ENCODE measurements around the gene TENM3. TPM values are rescaled to one million over a fixed set of nuclear protein-coding genes. Genes with fewer than 3 reads are reported as not detected.
"Not testable (repeated sequence)": the region's sequence is repeated elsewhere in the genome, so short reads cannot be mapped to it uniquely, and the experiment has no call there.

TENM3 gene
- total RNA-seq, result not detected

DNA sequence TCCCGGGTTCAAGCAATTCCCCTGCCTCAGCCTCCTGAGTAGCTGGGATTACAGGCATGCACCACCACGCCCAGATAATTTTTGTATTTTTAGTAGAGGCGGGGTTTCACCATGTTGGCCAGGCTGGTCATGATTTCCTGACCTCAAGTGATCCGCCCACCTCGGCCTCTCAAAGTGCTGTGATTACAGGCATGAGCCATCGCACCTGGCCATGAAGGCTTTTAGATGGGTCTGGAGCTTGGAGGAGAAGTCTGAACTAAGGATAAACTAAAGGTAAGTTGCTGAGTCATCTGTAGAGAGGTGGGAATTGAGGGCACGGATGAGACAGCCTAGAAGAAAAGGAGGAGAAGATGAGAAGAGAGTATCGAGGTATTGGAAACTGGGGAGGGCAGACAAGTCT, at the start of gene TENM3:
Gene TENM3 (plus strand): TSS at position 199 of the 400 bp plus-strand sequence. CDS start 80,619 bp downstream, outside the sequence.
- H3K9me3 Mint-ChIP-seq; H3K4me1 Mint-ChIP-seq (ENCODE audit: low read depth); H3K4me3 Mint-ChIP-seq; POLR2A ChIA-PET; DNase-seq; ATAC-seq; H3K27ac Mint-ChIP-seq; H3K27me3 Mint-ChIP-seq; CTCF ChIA-PET; intact Hi-C loops (cut with micrococcal nuclease); H3K36me3 Mint-ChIP-seq (ENCODE audit: low read depth): not testable (repeated sequence)

DNA sequence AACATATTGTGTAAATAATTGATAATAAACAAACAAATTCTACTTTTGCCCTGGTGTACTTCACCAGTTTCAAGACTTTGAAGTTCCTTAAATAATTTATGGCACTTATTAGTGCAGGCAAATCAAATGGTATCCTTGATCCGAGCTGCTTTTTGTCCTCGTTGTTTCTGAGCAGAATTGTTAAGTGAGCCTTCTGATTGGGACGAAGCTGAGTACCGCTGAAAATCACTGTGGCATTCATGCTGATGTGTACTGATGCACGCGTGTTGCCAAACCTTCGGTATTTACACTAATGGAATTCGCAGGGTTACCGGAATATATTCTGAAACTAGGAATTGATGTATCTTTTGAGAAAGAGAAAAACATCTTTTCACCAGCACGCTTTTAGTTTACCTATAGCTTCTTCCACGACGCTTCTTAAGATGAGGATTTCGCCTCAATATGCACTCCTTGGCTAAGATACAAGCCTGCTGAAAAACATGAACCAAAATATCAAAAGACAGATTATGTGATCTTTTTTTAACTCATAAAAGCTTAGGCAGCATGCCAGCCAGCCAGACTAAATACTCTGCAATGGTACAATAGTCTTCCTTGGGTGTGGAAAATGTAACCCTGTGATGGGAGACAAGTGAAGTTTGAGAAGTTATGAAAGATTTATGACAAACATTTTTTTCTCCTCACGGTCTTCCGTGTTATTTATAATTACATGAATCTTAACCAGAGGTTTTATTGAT, 48.9 kb upstream of the TENM3 start:
- Mint-ChIP-seq H3K36me3 (ENCODE audit: low read depth) (no peaks in the 10 kb centered on the region), H3K27me3 (peaks cover 2% of the 10 kb centered on the region), H3K9me3 (no peaks in the 10 kb centered on the region), H3K4me3 (no peak overlapping the region), H3K27ac (no peak overlapping the region), H3K4me1 (ENCODE audit: low read depth) (no peaks in the 10 kb centered on the region)
- ChIA-PET CTCF (no interaction called here), POLR2A (no interaction called here)
- intact Hi-C loops (cut with micrococcal nuclease), result no loop called here
- TF ChIP-seq, protein P1, sequence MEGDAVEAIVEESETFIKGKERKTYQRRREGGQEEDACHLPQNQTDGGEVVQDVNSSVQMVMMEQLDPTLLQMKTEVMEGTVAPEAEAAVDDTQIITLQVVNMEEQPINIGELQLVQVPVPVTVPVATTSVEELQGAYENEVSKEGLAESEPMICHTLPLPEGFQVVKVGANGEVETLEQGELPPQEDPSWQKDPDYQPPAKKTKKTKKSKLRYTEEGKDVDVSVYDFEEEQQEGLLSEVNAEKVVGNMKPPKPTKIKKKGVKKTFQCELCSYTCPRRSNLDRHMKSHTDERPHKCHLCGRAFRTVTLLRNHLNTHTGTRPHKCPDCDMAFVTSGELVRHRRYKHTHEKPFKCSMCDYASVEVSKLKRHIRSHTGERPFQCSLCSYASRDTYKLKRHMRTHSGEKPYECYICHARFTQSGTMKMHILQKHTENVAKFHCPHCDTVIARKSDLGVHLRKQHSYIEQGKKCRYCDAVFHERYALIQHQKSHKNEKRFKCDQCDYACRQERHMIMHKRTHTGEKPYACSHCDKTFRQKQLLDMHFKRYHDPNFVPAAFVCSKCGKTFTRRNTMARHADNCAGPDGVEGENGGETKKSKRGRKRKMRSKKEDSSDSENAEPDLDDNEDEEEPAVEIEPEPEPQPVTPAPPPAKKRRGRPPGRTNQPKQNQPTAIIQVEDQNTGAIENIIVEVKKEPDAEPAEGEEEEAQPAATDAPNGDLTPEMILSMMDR (IDR thresholded peaks at IDR 0.05), result no peak
- DNase-seq, result no peak
- no peak for ATAC-seq

DNA sequence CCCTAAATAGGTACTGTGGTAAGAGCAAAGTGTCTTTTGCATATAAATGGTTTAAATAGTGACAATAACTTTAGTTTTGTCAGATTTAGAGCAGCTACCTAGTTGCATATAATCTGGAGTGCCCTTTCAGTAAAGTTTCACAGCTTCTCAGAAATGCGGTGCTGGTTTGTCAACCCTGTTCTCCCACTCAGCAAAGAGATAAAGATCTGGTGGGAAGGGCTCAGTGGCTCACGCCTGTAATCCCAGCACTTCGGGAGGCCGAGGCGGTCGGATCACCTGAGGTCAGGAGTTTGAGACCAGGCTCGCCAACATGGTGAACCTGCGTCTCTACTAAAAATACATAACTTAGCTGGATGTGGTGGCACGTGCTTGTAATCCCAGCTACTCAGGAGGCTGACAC, 45.6 kb upstream of the TENM3 start:
- Mint-ChIP-seq H3K9me3 (no peaks in the 10 kb centered on the region), H3K27me3 (peaks cover 2% of the 10 kb centered on the region), H3K4me3 (no peak overlapping the region), H3K27ac (no peak overlapping the region), H3K36me3 (ENCODE audit: low read depth) (no peaks in the 10 kb centered on the region), H3K4me1 (ENCODE audit: low read depth) (no peaks in the 10 kb centered on the region)
- TF ChIP-seq, protein P1 (IDR thresholded peaks at IDR 0.05), result no peak
- CTCF ChIA-PET, result no interaction called here
- no peak for DNase-seq
- POLR2A ChIA-PET, result no interaction called here
- no peak for ATAC-seq
- intact Hi-C loops (cut with micrococcal nuclease), result no loop called here

DNA sequence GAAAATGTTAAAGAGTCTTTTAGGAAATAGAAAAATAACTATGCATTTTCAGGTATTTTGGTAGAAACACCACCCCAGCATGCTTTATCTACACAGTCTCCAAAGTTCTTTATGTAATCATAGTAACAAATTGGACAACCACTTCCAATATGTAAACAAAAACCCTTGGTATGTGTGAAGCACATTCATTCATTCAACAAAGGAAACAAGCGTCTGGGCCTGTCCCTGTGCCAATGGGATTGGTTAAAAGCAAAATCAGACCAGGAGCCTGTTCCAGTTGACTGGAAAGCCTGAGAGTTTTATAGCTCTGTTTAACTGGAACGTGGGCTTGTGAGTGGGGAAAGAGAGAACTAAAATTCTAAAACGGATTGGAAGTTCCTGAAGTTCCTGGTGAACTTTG, 41.3 kb upstream of the TENM3 start:
- CTCF ChIA-PET, result no interaction called here
- DNase-seq (no peak), ATAC-seq (no peak)
- TF ChIP-seq, protein P1 (IDR thresholded peaks at IDR 0.05), result no peak
- Mint-ChIP-seq H3K4me3 (no peak overlapping the region), H3K4me1 (ENCODE audit: low read depth) (no peaks in the 10 kb centered on the region), H3K27me3 (no peaks in the 10 kb centered on the region), H3K9me3 (no peaks in the 10 kb centered on the region), H3K27ac (no peak overlapping the region), H3K36me3 (ENCODE audit: low read depth) (no peaks in the 10 kb centered on the region)
- intact Hi-C loops (cut with micrococcal nuclease), result no loop called here
- POLR2A ChIA-PET, result no interaction called here

DNA sequence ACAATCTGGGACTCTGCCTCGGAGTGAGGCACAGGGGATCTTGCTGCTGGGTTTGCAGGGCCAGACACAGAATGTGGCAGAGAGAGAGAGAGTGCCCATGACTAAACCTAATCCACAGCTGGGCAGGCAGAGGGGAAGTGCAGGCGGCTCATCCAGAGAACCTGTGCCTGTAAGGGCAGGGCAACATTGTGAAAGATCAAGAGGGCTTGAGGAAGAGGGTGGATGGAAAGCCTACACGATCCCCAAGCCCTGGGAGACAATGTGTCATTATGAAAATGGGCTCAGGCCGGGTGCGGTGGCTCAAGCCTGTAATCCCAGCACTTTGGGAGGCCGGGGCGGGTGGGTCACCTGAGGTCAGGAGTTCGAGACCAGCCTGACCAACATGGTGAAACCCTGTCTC, 40.6 kb upstream of the TENM3 start:
- ChIA-PET POLR2A (no interaction called here), CTCF (no interaction called here)
- H3K27ac Mint-ChIP-seq, result no peak overlapping the region
- H3K4me3 Mint-ChIP-seq, result no peak overlapping the region
- DNase-seq (no peak), ATAC-seq (no peak)
- H3K9me3 Mint-ChIP-seq, result no peaks in the 10 kb centered on the region
- H3K36me3 Mint-ChIP-seq (ENCODE audit: low read depth), result no peaks in the 10 kb centered on the region
- TF ChIP-seq, protein P1 (IDR thresholded peaks at IDR 0.05), result no peak
- no peaks in the 10 kb centered on the region for H3K4me1 Mint-ChIP-seq (ENCODE audit: low read depth)
- no peaks in the 10 kb centered on the region for H3K27me3 Mint-ChIP-seq
- intact Hi-C loops (cut with micrococcal nuclease), result no loop called here

Measured in activated CD8-positive, alpha-beta T cell treated with anti-CD3 and anti-CD28 coated beads for 36 hours (primary cell).